Measurements from ENCODE around the gene KRT86.
"Not testable (repeated sequence)": the region's sequence is repeated elsewhere in the genome, so short reads cannot be mapped to it uniquely, and the experiment has no call there.

KRT86 gene

DNA sequence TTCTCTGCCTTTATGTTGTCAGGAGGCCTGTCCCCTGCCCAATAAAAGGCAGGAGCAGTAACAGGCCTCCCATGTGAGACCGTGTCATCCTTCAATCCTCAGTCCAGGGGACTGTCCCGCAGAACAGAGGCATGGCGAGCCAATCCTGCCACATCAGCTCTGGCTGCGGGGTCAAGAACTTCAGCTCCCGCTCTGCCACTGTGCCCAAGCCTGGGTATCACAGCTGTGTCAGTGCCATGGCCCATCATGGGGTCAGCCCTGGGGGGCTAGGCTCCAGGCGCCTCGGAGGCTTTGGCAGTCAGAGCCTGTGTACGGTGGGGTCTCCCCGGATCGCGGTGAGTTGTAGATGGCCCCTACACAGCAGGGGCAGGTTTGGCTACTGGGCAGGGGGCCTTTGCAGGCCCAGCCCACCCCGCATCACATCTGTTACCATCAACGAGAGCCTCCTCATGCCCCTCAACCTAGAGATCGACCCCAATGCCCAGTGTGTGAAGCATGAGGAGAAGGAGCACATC, 66.7 kb downstream of the KRT86 start:
- TF ChIP-seq, protein P1, sequence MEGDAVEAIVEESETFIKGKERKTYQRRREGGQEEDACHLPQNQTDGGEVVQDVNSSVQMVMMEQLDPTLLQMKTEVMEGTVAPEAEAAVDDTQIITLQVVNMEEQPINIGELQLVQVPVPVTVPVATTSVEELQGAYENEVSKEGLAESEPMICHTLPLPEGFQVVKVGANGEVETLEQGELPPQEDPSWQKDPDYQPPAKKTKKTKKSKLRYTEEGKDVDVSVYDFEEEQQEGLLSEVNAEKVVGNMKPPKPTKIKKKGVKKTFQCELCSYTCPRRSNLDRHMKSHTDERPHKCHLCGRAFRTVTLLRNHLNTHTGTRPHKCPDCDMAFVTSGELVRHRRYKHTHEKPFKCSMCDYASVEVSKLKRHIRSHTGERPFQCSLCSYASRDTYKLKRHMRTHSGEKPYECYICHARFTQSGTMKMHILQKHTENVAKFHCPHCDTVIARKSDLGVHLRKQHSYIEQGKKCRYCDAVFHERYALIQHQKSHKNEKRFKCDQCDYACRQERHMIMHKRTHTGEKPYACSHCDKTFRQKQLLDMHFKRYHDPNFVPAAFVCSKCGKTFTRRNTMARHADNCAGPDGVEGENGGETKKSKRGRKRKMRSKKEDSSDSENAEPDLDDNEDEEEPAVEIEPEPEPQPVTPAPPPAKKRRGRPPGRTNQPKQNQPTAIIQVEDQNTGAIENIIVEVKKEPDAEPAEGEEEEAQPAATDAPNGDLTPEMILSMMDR (conservative IDR thresholded peaks at IDR 0.05; ENCODE audit: low read length) = no peak
- no peak for DNase-seq (ENCODE audit: low read depth)
- H3K4me3 ChIP-seq (ENCODE audit: low read length) = no peak overlapping the region

DNA sequence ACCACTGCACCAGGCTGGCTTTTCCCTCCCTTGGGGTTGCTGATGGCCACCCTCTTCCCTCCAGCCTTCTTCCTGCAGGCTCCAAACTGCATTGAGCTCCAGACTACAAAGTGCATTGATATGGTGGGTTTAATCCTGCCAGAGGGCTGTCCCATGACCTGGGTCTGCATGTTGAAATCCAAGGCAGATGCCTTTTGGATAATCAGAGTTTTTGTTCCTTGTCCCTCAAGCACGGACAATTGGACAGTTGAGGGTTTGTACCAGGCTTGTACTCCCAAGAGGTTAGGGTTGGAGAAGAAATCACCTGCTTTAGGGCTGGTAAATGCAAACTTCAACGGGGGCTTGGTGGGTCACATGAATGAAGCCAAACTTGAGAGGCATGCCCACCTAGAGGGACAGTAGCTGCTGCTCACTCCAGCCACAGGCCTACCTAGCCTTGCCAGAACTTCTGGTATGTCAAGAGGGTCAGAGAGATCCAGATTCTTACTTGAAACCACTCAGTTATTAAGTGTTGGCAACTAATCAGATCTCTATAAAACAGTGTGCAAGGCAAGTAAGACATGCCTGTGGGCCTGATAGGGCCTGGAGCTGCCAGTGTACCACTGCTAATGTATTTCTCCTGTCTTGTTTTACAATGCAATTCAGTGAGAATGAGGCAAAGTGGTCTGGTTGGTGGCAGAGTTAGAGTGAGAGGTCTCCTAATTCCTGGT, 68.5 kb downstream of the KRT86 start:
- H3K4me3 ChIP-seq (ENCODE audit: low read length) = no peak overlapping the region
- TF ChIP-seq, protein P1 (conservative IDR thresholded peaks at IDR 0.05; ENCODE audit: low read length) = no peak
- no peak for DNase-seq (ENCODE audit: low read depth)

DNA sequence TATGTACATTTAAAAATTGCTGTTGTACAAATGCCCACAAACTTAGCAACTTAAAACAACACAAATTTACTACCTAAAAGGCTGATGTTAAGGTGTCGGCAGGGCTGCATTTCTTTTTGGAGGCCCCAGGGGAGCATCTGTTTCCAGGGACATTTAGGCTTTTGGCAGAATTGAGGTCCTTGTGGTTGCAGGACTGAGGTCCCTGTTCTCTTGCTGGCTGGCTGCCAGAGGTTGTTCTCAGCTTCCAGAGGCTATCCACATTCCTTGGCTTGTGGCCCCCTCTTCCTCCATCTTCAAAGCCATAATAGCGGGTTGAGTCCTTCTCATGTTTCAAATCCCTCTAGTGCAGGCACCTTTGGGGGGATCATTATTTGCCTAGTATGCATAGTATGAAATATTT, 69.1 kb downstream of the KRT86 start:
- TF ChIP-seq, protein P1 (conservative IDR thresholded peaks at IDR 0.05; ENCODE audit: low read length) = no peak
- no peak for DNase-seq (ENCODE audit: low read depth)
- no peak overlapping the region for H3K4me3 ChIP-seq (ENCODE audit: low read length)

DNA sequence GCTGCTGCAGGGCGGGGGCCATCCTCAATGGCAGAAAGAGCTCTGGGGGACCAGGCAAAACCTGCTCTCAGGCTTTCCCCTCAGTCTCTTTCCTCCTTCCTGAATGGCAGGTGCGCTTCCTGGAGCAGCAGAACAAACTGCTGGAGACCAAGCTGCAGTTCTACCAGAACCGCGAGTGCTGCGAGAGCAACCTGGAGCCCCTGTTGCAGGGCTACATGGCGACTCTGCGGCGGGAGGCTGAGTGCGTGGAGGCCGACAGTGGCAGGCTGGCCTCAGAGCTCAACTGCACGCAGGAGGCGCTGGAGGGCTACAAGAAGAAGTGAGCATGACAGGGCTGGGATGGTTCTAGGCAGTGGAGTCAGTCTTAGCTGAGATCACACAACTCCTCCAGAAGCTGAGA, 69.7 kb downstream of the KRT86 start:
- no peak for DNase-seq (ENCODE audit: low read depth)
- no peak overlapping the region for H3K4me3 ChIP-seq (ENCODE audit: low read length)
- TF ChIP-seq, protein P1 (conservative IDR thresholded peaks at IDR 0.05; ENCODE audit: low read length) = no peak

DNA sequence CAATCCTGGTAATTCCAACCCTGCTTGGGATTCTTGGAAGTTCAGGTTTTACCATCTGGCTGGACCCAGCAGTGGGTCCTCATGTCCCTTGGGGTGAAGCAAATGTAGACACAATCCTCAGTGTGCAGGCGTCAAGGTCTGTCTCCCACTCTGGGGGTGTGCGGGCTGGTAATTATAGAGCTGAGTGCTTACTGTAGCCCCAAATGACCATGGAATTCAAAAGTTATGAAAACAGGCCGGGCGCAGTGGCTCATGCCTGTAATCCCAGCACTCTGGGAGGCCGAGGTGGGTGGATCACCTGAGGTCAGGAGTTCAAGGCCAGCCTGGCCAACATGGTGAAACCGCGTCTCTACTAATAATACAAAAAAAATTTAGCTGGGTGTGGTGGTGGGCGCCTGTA, 70.6 kb downstream of the KRT86 start:
- not testable (repeated sequence) for H3K4me3 ChIP-seq (ENCODE audit: low read length); DNase-seq (ENCODE audit: low read depth)

DNA sequence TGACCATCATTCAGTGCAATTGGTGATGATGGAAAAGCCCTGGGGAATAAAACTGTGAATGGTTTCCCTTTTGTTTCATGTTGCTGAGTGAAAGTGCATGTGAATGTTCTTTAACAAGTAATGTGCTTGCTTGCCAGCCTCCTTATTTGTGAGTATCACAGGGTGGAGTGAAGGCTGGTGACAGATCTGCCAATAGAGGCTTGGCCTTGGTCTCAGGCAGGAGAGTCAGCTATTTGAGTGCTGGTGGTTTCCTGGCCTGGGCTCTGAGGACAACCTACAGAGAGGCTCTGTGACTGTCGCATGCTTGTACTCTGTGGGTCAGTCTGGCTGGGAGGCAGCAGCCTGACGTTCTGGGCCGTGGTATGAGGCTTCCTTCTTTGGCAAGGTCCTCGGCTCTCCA, 72.1 kb downstream of the KRT86 start:
- H3K4me3 ChIP-seq (ENCODE audit: low read length) = no peak overlapping the region
- no peak for DNase-seq (ENCODE audit: low read depth)
- TF ChIP-seq, protein P1 (conservative IDR thresholded peaks at IDR 0.05; ENCODE audit: low read length) = no peak

DNA sequence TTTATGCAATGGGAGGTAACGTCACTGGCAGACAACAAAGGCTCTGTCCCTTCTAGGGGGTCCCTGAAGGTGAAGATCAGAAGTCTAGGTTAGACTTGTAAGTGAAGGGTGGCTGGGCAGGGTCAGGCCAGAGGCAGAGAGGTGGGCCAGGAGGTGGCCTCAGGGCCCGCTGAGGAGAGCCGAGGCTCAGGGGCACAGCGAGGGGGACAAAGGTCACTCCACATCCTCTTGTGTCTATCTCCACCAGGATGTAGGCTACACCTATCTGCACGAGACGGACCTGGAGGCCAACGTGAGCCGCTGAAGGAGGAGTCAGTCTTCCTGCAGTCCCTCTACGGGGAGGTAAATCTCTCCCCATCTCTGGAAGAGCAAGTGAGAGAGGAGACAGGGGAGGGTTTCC, 72.6 kb downstream of the KRT86 start:
- no peak overlapping the region for H3K4me3 ChIP-seq (ENCODE audit: low read length)
- DNase-seq (ENCODE audit: low read depth) = no peak
- TF ChIP-seq, protein P1 (conservative IDR thresholded peaks at IDR 0.05; ENCODE audit: low read length) = no peak

All from AG10803 (cell line).